GM12875 (cell line): Measurements from ENCODE around the gene ATP10B.

Experiments
- H3K4me3 ChIP-seq: one replicate; pipeline ENCODE4 v1.5.1; 2011; ENCODE audit warnings: low read depth, low read length, control low read depth
- TF ChIP-seq, protein P1 (sequence below): IDR thresholded peaks from 2 replicates; pipeline ENCODE4 v1.5.1; 2011; ENCODE audit warnings: low read depth, mild to moderate bottlenecking, control low read depth, inconsistent platforms, low read length, moderate library complexity, borderline replicate concordance; ENCODE audit not compliant: insufficient read depth

ATP10B gene

DNA sequence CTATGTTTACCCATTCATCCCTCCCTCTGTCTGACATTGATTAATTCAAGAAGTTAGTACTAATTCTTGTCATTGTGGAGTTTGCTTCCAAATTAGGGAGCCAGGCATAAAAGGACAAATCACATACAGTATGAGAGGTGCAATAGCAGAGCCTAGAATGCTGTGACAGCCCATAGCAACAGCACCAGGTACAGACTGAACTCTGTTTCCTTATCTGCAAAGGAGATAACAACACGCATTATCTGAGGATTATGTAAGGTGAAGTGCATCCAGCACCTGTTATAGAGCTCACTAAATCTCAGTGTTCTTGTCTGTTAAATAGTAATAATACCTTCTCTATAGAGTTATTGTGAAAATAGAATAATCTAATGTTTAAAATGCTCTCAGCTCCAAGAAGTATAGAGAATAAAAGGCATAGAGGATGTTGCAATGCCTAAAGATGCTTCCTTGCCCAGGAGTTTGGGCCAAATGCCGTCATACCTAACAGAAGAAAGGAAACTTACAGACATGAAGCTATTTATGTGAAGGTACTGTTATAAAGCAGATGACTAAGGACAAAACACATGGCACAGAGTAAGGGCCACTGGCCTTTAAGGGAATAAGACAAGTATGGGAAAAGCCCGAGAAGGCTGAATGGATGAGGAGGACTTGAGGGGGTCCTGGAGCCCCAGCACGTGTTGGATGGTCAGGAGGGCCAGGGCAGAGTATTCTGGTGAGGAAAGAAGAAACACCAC lies 214.5 kb downstream of the ATP10B start:
- TF ChIP-seq, protein P1, sequence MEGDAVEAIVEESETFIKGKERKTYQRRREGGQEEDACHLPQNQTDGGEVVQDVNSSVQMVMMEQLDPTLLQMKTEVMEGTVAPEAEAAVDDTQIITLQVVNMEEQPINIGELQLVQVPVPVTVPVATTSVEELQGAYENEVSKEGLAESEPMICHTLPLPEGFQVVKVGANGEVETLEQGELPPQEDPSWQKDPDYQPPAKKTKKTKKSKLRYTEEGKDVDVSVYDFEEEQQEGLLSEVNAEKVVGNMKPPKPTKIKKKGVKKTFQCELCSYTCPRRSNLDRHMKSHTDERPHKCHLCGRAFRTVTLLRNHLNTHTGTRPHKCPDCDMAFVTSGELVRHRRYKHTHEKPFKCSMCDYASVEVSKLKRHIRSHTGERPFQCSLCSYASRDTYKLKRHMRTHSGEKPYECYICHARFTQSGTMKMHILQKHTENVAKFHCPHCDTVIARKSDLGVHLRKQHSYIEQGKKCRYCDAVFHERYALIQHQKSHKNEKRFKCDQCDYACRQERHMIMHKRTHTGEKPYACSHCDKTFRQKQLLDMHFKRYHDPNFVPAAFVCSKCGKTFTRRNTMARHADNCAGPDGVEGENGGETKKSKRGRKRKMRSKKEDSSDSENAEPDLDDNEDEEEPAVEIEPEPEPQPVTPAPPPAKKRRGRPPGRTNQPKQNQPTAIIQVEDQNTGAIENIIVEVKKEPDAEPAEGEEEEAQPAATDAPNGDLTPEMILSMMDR: no peak
- no peak overlapping the region for H3K4me3 ChIP-seq

DNA sequence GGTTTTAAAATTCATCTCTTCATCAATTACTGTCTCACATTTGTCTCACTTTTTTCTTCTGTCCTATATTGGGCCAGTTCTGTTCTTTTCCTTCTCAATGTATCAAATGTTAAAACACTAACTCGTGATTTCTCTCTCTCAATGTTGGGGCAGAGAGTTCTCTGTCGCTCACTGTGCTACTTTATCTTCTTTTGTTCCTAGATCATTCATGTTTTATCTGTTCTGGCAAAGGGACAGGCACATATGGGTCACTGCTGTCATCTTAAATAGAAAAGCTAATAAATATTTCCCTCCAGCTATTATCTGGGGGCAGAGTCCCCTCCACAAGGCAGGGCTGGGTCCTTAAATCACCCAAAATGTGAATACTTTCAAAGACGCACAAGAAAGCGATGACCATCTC lies 216.3 kb downstream of the ATP10B start:
- TF ChIP-seq, protein P1: no peak
- H3K4me3 ChIP-seq: no peak overlapping the region

DNA sequence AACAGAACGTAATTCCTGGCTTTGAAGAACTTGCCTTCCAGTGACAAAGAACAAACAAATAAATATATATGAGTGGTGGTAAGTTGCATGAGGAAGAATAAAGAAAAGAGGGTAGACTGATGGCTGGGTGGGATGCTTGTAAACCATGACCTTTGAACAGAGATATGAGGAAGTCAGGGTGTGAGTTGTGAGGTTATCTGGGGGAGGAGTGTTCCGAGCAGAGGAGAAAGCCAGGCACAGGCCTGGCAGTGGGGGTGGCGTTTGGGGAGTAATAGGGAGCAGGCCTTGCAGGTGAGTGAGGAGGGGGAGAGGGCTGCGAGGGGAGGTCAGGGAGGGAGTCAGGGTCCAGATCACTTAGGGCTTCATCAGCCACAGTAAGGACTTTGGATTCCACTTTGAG lies 217.0 kb downstream of the ATP10B start:
- no peak overlapping the region for H3K4me3 ChIP-seq
- TF ChIP-seq, protein P1: no peak

DNA sequence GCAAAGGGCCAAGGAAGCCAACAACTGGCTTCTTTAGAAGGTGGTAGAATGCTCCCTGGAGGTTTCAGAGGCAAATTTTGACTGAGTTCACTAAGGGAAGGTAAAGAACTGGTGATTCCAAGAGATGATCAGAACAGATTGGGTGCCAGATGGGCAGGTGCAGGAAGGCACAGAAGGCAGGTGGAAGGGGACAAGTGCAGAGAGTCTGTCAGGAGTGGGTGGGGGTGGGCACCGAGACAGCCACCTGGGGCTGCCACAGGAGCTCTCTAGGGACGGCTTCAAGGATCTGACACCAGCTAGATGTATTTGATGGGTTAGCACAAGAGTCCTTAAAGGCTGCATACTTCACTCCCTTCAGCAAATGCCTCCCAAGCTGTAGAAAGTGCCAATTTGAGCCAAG lies 223.0 kb downstream of the ATP10B start:
- H3K4me3 ChIP-seq: no peak overlapping the region
- TF ChIP-seq, protein P1: no peak

DNA sequence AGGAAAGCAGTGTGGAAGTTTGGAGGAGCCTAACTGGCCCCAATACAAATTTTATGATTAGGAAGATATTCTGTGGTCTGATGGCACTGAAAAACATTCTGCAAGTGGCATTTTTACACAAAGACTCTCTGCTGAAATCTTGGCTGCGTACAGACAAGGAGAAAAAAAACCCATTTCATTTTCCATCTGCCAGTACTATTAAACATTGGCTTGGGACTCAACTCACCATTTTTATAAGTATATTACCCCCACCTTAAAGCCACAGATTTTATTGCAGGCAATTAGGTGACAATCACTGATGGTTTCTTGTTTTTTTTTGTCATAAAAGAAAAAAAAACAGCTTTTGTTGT lies 223.4 kb downstream of the ATP10B start:
- TF ChIP-seq, protein P1: no peak
- no peak overlapping the region for H3K4me3 ChIP-seq

DNA sequence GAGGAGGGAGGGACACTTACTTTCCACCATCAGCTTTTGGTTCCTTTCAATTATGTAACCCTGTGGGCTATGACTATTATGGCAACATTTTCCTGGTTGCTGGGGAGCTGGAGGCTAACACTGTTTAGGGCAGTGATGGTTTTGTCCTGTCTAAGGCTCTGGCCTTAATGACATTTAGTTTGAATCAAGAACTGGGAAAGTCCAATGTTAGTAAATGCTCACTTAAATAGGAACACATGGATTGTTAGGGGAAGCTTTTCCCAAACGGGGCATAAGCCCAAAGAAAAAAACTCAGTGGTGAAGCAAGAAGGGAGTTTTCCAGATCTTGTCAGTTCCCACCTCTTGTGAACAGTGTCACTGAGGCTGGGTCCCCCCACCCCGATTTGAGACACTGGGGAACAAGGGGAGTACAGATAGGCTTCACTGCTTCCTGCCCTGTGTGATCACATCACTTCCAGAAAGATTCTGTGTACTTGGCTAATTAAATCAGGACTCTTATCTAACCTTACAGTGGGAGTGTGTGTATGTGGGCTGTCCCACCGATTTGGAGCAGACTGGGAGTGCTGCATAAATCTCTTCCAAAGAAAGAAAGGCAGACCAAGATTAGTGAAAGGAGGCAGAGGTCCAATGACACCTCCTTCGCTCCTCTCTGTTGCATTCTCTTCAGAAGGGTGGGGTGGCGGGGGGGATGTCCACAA lies 223.9 kb downstream of the ATP10B start:
- TF ChIP-seq, protein P1: no peak
- H3K4me3 ChIP-seq: no peak overlapping the region

DNA sequence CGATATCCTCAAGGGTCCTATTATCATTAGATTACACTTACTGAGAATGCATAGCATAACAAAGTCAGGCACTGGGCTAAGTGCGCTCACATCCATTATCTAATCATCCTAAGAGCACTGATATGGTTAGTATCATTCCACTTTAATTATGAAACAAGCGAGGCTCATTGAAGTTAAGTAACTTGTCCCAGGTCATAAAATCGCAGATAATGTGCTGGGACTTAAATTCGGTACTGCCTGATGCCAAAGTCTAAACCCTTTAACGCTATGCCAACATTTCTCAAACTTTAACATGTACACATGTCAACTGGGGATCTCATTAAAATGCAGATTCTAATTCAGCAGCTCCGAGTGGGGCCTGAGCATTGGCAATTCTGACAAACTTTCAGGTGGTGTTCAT lies 225.7 kb downstream of the ATP10B start:
- TF ChIP-seq, protein P1: no peak
- H3K4me3 ChIP-seq: no peak overlapping the region
